SU-DHL-6 (cell line): ENCODE measurements around the gene SYTL2.

Experiments
- H2AFZ ChIP-seq: fragments of 200-600 bp; sonication (generic); 2 replicates; pipeline ENCODE4 v1.6.1; 2014; ENCODE audit warnings: low read depth, mild to moderate bottlenecking, moderate library complexity, mixed read lengths, antibody characterized with exemption, low read length; ENCODE audit not compliant: severe bottlenecking
- H3F3A ChIP-seq: fragments of 200-600 bp; shearing (Covaris generic); 2 replicates; pipeline ENCODE4 v1.6.0; 2016; ENCODE audit warnings: antibody characterized with exemption, mild to moderate bottlenecking; ENCODE audit not compliant: insufficient read depth
- H3K27ac ChIP-seq: fragments of 200-600 bp; sonication (generic); 2 replicates; pipeline ENCODE4 v1.5.1; 2016; ENCODE audit warnings: low read depth, mild to moderate bottlenecking, low read length, moderate library complexity, mixed read lengths
- H3K27me3 ChIP-seq: fragments of 200-600 bp; sonication (generic), shearing (Covaris generic); 2 replicates; pipeline ENCODE4 v1.6.0; 2014; ENCODE audit warnings: mild to moderate bottlenecking, low read length
- H3K36me3 ChIP-seq: fragments of 200-600 bp; sonication (generic); 2 replicates; pipeline ENCODE4 v1.6.1; 2014; ENCODE audit warnings: mild to moderate bottlenecking, low read length, mixed read lengths
- H3K4me2 ChIP-seq: fragments of 300-600, 200-600 bp; shearing (Covaris generic), sonication (generic); 2 replicates; pipeline ENCODE4 v1.6.0; 2014; ENCODE audit warnings: low read length, low read depth, mild to moderate bottlenecking; ENCODE audit not compliant: poor library complexity, severe bottlenecking
- H3K4me3 ChIP-seq: fragments of 200-600 bp; sonication (generic); 2 replicates; pipeline ENCODE4 v1.5.1; 2014; ENCODE audit warnings: antibody characterized with exemption, low read length, mild to moderate bottlenecking, mixed read lengths; ENCODE audit not compliant: insufficient read depth, poor library complexity, severe bottlenecking
- H3K79me2 ChIP-seq: fragments of 200-600 bp; sonication (generic); 2 replicates; pipeline ENCODE4 v1.6.1; 2014; ENCODE audit warnings: mild to moderate bottlenecking, low read length, moderate library complexity; ENCODE audit not compliant: insufficient read depth
- H3K9ac ChIP-seq: fragments of 200-600 bp; sonication (generic); 2 replicates; pipeline ENCODE4 v1.7.0; 2014; ENCODE audit warnings: mild to moderate bottlenecking, low read length
- H3K9me2 ChIP-seq: fragments of 200-600 bp; sonication (generic); replicated peaks from 2 replicates; pipeline ENCODE4 v1.6.1; 2014; ENCODE audit warnings: low read length; ENCODE audit not compliant: insufficient read depth
- H3K9me3 ChIP-seq: fragments of 200-600 bp; sonication (generic); 2 replicates; pipeline ENCODE4 v1.6.1; 2014; ENCODE audit warnings: low read length, mixed read lengths; ENCODE audit not compliant: insufficient read depth
- H4K20me1 ChIP-seq: fragments of 200-600 bp; sonication (generic); 2 replicates; pipeline ENCODE4 v1.6.1; 2014; ENCODE audit warnings: low read depth, mild to moderate bottlenecking, antibody characterized with exemption, low read length, moderate library complexity, mixed read lengths
- EZH2phosphoT487 ChIP-seq: fragments of 200-600 bp; sonication (generic), shearing (Covaris generic); conservative IDR thresholded peaks from 2 replicates; pipeline ENCODE4 v1.6.1; 2018; ENCODE audit warnings: mild to moderate bottlenecking, antibody characterized with exemption, low read length, moderate library complexity, mixed read lengths
- TF ChIP-seq, protein P1 (sequence below): fragments of 200-600 bp; sonication (generic); IDR thresholded peaks from one replicate; pipeline ENCODE4 v1.5.1; 2017; ENCODE audit warnings: antibody characterized with exemption, mild to moderate bottlenecking, low read length, moderate library complexity; ENCODE audit not compliant: insufficient read depth, poor library complexity, severe bottlenecking

Gene SYTL2

DNA sequence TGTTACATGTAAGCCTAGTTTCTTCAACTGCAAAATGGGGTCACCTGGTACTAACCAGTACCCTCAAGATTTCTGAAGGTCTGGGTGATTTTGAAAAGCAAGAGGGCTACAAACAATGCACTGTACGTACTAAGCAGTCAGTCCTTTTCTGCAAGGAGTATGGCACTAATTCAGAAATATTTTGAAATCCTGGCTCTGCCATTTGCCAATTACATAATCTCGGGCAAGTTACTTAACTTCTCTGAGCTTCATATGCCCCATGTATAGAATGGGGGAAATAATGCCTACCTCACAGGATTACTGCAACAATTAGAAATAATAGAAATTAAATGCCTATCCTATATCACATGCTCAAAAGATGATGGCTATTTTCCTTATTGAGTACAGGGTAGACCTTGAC is 64.3 kb downstream of the SYTL2 start:
- Histone ChIP-seq H3K36me3 (no peaks in the 10 kb centered on the region), H3K9me3 (no peaks in the 10 kb centered on the region), H2AFZ (no peak overlapping the region), H3F3A (peaks cover 1% of the 10 kb centered on the region), H3K4me2 (no peak overlapping the region), H3K27me3 (no peaks in the 10 kb centered on the region), H4K20me1 (no peaks in the 10 kb centered on the region), H3K79me2 (no peaks in the 10 kb centered on the region), H3K9me2 (no peaks in the 10 kb centered on the region), H3K4me3 (no peak overlapping the region), H3K27ac (no peak overlapping the region), H3K9ac (no peak overlapping the region)
- TF ChIP-seq, protein P1, sequence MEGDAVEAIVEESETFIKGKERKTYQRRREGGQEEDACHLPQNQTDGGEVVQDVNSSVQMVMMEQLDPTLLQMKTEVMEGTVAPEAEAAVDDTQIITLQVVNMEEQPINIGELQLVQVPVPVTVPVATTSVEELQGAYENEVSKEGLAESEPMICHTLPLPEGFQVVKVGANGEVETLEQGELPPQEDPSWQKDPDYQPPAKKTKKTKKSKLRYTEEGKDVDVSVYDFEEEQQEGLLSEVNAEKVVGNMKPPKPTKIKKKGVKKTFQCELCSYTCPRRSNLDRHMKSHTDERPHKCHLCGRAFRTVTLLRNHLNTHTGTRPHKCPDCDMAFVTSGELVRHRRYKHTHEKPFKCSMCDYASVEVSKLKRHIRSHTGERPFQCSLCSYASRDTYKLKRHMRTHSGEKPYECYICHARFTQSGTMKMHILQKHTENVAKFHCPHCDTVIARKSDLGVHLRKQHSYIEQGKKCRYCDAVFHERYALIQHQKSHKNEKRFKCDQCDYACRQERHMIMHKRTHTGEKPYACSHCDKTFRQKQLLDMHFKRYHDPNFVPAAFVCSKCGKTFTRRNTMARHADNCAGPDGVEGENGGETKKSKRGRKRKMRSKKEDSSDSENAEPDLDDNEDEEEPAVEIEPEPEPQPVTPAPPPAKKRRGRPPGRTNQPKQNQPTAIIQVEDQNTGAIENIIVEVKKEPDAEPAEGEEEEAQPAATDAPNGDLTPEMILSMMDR, result no peak
- TF ChIP-seq EZH2phosphoT487, result no peak

DNA sequence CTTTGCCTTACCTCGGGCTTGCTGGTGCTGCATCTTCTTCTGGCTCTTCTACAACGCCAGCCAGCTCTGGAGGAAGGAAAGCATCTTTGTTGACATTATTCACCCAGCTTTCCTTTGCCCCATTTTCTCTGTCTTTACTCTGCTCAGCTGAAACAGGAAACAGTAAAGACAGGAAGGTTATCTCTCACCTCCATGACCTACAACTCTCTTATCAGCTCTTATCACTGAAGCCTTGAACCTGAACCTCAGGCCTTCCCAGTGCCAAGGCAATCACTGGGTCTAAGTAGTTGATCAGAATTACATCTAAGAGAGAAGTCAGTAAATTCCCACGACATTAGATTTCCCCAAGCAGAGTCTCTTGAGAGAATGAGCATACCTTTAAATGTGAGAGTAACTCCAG is 65.3 kb downstream of the SYTL2 start:
- Histone ChIP-seq H3K9me2 (no peaks in the 10 kb centered on the region), H3K4me2 (no peak overlapping the region), H3K9me3 (no peaks in the 10 kb centered on the region), H3K27ac (no peak overlapping the region), H3K79me2 (no peaks in the 10 kb centered on the region), H3K4me3 (no peak overlapping the region), H3K27me3 (no peaks in the 10 kb centered on the region), H4K20me1 (no peaks in the 10 kb centered on the region), H2AFZ (no peak overlapping the region), H3K9ac (no peak overlapping the region), H3F3A (peaks cover 12% of the 10 kb centered on the region), H3K36me3 (no peaks in the 10 kb centered on the region)
- TF ChIP-seq EZH2phosphoT487, result no peak
- TF ChIP-seq, protein P1, result no peak

DNA sequence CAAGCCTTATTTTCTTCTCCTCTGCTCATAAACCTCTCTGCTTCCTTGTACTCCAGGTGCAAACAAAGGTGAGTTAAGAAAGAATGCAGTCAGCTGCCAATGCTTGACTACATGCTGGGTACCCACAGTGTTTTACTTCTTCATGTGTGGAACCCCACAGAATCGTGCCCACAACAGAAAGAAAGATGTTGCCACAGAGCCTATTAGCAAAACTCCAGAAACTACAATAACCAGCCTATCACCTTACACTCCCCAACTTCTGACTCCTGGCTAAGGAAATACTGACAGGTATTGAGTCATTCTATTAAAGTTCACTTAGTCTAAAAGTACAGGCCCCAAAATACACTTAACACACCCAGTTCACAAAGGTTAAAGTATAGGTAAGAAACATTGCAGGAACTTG is 68.1 kb downstream of the SYTL2 start:
- TF ChIP-seq EZH2phosphoT487, result no peak
- TF ChIP-seq, protein P1, result no peak
- H3K4me3 ChIP-seq, result no peak overlapping the region
- H3K36me3 ChIP-seq, result no peaks in the 10 kb centered on the region
- H3K9me2 ChIP-seq, result no peaks in the 10 kb centered on the region
- H4K20me1 ChIP-seq, result no peaks in the 10 kb centered on the region
- peaks cover 15% of the 10 kb centered on the region for H3F3A ChIP-seq
- H3K79me2 ChIP-seq, result no peaks in the 10 kb centered on the region
- H3K9ac ChIP-seq, result peak overlapping the region; percentile 9; the same call in 1 of the 2 replicates
- H3K9me3 ChIP-seq, result no peaks in the 10 kb centered on the region
- H3K27ac ChIP-seq, result peak overlapping the region; percentile 95
- H3K4me2 ChIP-seq, result peak overlapping the region; percentile 64
- H2AFZ ChIP-seq, result no peak overlapping the region
- H3K27me3 ChIP-seq, result no peaks in the 10 kb centered on the region
